ENCODE measurements around the gene F9. TPM values are rescaled to one million over a fixed set of nuclear protein-coding genes. Genes with fewer than 3 reads are reported as not detected.

F9 gene
- total RNA-seq, 2 donors from 2014 or later: not detected

- intact Hi-C loops (cut with DNase I): loop anchor here (10.0 kb wide), 1 partner anchor 780 kb away; no protein-coding TSS in a partner anchor
- WGBS: 81% methylated on average over 13 of the region's 26 CpGs
- H3K4me1 ChIP-seq (replicated peaks): no peaks in the 10 kb centered on the region
- H3K9me3 ChIP-seq: no peaks in the 10 kb centered on the region
- TF ChIP-seq POLR2AphosphoS5 (IDR thresholded peaks at IDR 0.05) (peak; percentile 23), POLR2A (IDR thresholded peaks at IDR 0.05) (no peak)
- TF ChIP-seq, protein P1, sequence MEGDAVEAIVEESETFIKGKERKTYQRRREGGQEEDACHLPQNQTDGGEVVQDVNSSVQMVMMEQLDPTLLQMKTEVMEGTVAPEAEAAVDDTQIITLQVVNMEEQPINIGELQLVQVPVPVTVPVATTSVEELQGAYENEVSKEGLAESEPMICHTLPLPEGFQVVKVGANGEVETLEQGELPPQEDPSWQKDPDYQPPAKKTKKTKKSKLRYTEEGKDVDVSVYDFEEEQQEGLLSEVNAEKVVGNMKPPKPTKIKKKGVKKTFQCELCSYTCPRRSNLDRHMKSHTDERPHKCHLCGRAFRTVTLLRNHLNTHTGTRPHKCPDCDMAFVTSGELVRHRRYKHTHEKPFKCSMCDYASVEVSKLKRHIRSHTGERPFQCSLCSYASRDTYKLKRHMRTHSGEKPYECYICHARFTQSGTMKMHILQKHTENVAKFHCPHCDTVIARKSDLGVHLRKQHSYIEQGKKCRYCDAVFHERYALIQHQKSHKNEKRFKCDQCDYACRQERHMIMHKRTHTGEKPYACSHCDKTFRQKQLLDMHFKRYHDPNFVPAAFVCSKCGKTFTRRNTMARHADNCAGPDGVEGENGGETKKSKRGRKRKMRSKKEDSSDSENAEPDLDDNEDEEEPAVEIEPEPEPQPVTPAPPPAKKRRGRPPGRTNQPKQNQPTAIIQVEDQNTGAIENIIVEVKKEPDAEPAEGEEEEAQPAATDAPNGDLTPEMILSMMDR (IDR thresholded peaks at IDR 0.05): no peak
- H3K27ac ChIP-seq: no peak overlapping the region
- DNase-seq (ENCODE audit: low spot score): no peak
- H3K27me3 ChIP-seq (replicated peaks; ENCODE audit: insufficient read depth): no peaks in the 10 kb centered on the region
- H3K36me3 ChIP-seq: no peaks in the 10 kb centered on the region
- no peak overlapping the region for H3K4me3 ChIP-seq
Observed at GRCh38 chrX:139554991-139555675, 24.6 kb downstream of the F9 start.

GRCh38 chrX:139559383-139560042 lies 29.0 kb downstream of the F9 start:
- TF ChIP-seq POLR2AphosphoS5 (IDR thresholded peaks at IDR 0.05): no peak
- TF ChIP-seq, protein P1 (IDR thresholded peaks at IDR 0.05): peak in 3 of 4 experiments; percentile 37 to 58 (median 51)
- intact Hi-C loops (cut with DNase I): loop anchor here (10.0 kb wide), 1 partner anchor 785 kb away; no protein-coding TSS in a partner anchor
- WGBS: 32% methylated on average over 9 of the region's 9 CpGs
- Histone ChIP-seq H3K27me3 (replicated peaks; ENCODE audit: insufficient read depth) (no peaks in the 10 kb centered on the region), H3K36me3 (no peaks in the 10 kb centered on the region), H3K27ac (no peak overlapping the region), H3K4me3 (no peak overlapping the region), H3K4me1 (replicated peaks) (no peaks in the 10 kb centered on the region), H3K9me3 (no peaks in the 10 kb centered on the region)
- peak; percentile 46 for DNase-seq (ENCODE audit: low spot score)

DNA sequence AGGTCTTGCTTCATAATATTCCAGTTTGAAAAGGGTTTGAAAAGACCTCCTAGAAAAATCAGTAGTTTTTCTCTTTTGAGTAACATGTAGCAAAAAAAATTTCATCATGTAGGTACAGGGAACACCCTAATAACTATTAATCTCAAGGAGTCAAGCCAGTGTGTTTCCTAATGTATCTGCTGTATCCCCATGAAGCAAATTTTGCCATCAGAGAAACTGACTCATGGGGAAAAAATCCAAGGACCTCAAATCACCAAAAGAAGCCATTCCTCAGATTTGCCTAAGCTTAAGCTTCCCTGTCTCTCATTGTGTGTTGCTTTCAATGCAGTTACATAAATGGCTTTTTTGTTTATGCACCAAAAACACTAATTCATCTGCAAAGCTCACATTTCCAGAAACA lies 29.7 kb downstream of the F9 start:
- Histone ChIP-seq H3K36me3 (no peaks in the 10 kb centered on the region), H3K4me1 (replicated peaks) (no peaks in the 10 kb centered on the region), H3K4me3 (no peak overlapping the region), H3K27me3 (replicated peaks; ENCODE audit: insufficient read depth) (no peaks in the 10 kb centered on the region), H3K9me3 (no peaks in the 10 kb centered on the region), H3K27ac (no peak overlapping the region)
- no peak for DNase-seq (ENCODE audit: low spot score)
- intact Hi-C loops (cut with DNase I): no loop called here
- TF ChIP-seq, protein P1 (IDR thresholded peaks at IDR 0.05): no peak
- TF ChIP-seq POLR2AphosphoS5 (IDR thresholded peaks at IDR 0.05) (no peak), POLR2A (IDR thresholded peaks at IDR 0.05) (no peak)

GRCh38 chrX:139563251-139563650 lies 32.7 kb downstream of the F9 start:
- Histone ChIP-seq H3K27me3 (replicated peaks; ENCODE audit: insufficient read depth) (no peaks in the 10 kb centered on the region), H3K9me3 (no peaks in the 10 kb centered on the region), H3K27ac (no peak overlapping the region), H3K36me3 (no peaks in the 10 kb centered on the region), H3K4me3 (no peak overlapping the region), H3K4me1 (replicated peaks) (no peaks in the 10 kb centered on the region)
- 95% methylated on average over 5 of the region's 5 CpGs for WGBS
- no peak for DNase-seq (ENCODE audit: low spot score)
- no peak for TF ChIP-seq POLR2AphosphoS5 (IDR thresholded peaks at IDR 0.05)
- TF ChIP-seq, protein P1 (IDR thresholded peaks at IDR 0.05): no peak
- no peak for TF ChIP-seq POLR2A (IDR thresholded peaks at IDR 0.05)
- intact Hi-C loops (cut with DNase I): no loop called here

DNA sequence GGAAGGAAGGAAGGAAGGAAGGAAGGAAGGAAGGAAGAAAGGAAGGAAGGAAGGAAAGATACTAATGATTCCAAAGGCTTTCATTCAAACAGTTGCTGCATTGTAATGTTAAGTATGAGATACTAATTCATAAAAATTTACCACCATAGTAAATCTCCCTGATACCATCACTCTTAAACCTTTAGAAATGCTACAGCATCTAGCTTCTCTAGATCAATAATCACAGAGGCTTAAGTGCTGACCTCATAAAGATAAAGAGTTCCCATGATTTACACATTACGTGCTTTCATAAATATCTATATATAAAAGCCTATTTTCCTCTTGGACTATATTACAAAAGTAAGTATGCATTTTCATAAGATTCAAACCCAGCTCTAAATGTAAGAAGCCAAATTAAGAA lies 36.4 kb downstream of the F9 start:
- Histone ChIP-seq H3K27me3 (replicated peaks; ENCODE audit: insufficient read depth) (no peaks in the 10 kb centered on the region), H3K27ac (no peak overlapping the region), H3K4me1 (replicated peaks) (no peaks in the 10 kb centered on the region), H3K36me3 (no peaks in the 10 kb centered on the region), H3K4me3 (no peak overlapping the region), H3K9me3 (no peaks in the 10 kb centered on the region)
- DNase-seq (ENCODE audit: low spot score): no peak
- TF ChIP-seq, protein P1 (IDR thresholded peaks at IDR 0.05): no peak
- TF ChIP-seq POLR2AphosphoS5 (IDR thresholded peaks at IDR 0.05): no peak
- no peak for TF ChIP-seq POLR2A (IDR thresholded peaks at IDR 0.05)
- 56% methylated on average over 1 of the region's 1 CpG for WGBS
- intact Hi-C loops (cut with DNase I): no loop called here
